WTC11 (cell line): Measurements from ENCODE around the gene EML4. TPM values are rescaled to one million over a fixed set of nuclear protein-coding genes. Genes with fewer than 3 reads are reported as not detected.

Experiments
- ATAC-seq: fragments of 200-7000 bp; cut with Tn5 transposase; 2 replicates; pipeline ENCODE4 v1.10.0; 2021; ENCODE audit warnings: mild to moderate bottlenecking, moderate library complexity
- CTCF ChIA-PET: fragments of 300-600 bp; sonication (Branson Sonifier 250); formaldehyde crosslinking; loops from one replicate; lab custom pipeline; 2021; ENCODE audit warnings: antibody characterized with exemption; lab: Charles Lee
- POLR2A ChIA-PET: fragments of 350-600 bp; sonication (Branson Sonifier 250); formaldehyde crosslinking; loops from one replicate; lab custom pipeline; 2021; ENCODE audit warnings: antibody characterized with exemption; lab: Charles Lee
- DNase-seq: peaks from one replicate; pipeline ENCODE4 v3.0.0; 2021; ENCODE audit warnings: low spot score
- H3K27ac Mint-ChIP-seq: 2 replicates; pipeline ENCODE4 v1.8.0; 2021; ENCODE audit warnings: mixed read lengths
- H3K27me3 Mint-ChIP-seq: 2 replicates; pipeline ENCODE4 v1.8.0; 2021; ENCODE audit warnings: low read depth, mild to moderate bottlenecking, moderate library complexity, mixed read lengths
- H3K36me3 Mint-ChIP-seq: 2 replicates; pipeline ENCODE4 v1.8.0; 2021; ENCODE audit warnings: mixed read lengths
- H3K4me1 Mint-ChIP-seq: 2 replicates; pipeline ENCODE4 v1.8.0; 2022; ENCODE audit warnings: mixed read lengths
- H3K4me3 Mint-ChIP-seq: 2 replicates; pipeline ENCODE4 v1.8.0; 2021; ENCODE audit warnings: mild to moderate bottlenecking, moderate library complexity, mixed read lengths
- H3K9me3 Mint-ChIP-seq: 2 replicates; pipeline ENCODE4 v1.8.0; 2021; ENCODE audit warnings: mixed read lengths
- ATF1 ChIP-seq: sonication (generic); formaldehyde crosslinking; IDR thresholded peaks from 2 replicates; pipeline ENCODE4 v1.8.1; 2023; ENCODE audit warnings: mild to moderate bottlenecking, moderate library complexity, missing genetic modification reagents
- CREB1 ChIP-seq: sonication (generic); formaldehyde crosslinking; IDR thresholded peaks from 2 replicates; pipeline ENCODE4 v1.8.0; 2023; ENCODE audit warnings: mild to moderate bottlenecking, missing genetic modification reagents
- CREM ChIP-seq: sonication (generic); formaldehyde crosslinking; IDR thresholded peaks from 2 replicates; pipeline ENCODE4 v1.8.1; 2022; ENCODE audit warnings: mild to moderate bottlenecking, missing genetic modification reagents, moderate library complexity
- FOXJ3 ChIP-seq: sonication (generic); formaldehyde crosslinking; IDR thresholded peaks from 2 replicates; pipeline ENCODE4 v1.9.0; 2021; ENCODE audit warnings: missing genetic modification reagents, mild to moderate bottlenecking, borderline replicate concordance
- FOXP1 ChIP-seq: sonication (generic); formaldehyde crosslinking; IDR thresholded peaks from 2 replicates; pipeline ENCODE4 v1.8.0; 2022; ENCODE audit warnings: missing genetic modification reagents, mild to moderate bottlenecking, moderate library complexity, borderline replicate concordance
- GABPB1 ChIP-seq: sonication (generic); formaldehyde crosslinking; IDR thresholded peaks from 2 replicates; pipeline ENCODE4 v1.8.1; 2023; ENCODE audit warnings: mild to moderate bottlenecking, missing genetic modification reagents
- GTF2I ChIP-seq: fragments of 250-450 bp; sonication (Bioruptor Pico); conservative IDR thresholded peaks from 2 replicates; pipeline ENCODE4 v1.4.0; 2021; ENCODE audit warnings: mild to moderate bottlenecking
- HMGA2 ChIP-seq: fragments of 250-450 bp; sonication (Bioruptor Pico); IDR thresholded peaks from 2 replicates; pipeline ENCODE4 v1.4.0; 2021; ENCODE audit warnings: mild to moderate bottlenecking, moderate library complexity
- NFATC4 ChIP-seq: fragments of 250-450 bp; sonication (Bioruptor Pico); IDR thresholded peaks from 2 replicates; pipeline ENCODE4 v1.9.0; 2021; ENCODE audit warnings: mild to moderate bottlenecking
- NFE2L1 ChIP-seq: sonication (generic); formaldehyde crosslinking; IDR thresholded peaks from 2 replicates; pipeline ENCODE4 v1.8.1; 2023; ENCODE audit warnings: missing genetic modification reagents
- SMAD3 ChIP-seq: sonication (generic); formaldehyde crosslinking; IDR thresholded peaks from 2 replicates; pipeline ENCODE4 v1.8.0; 2022; ENCODE audit warnings: missing genetic modification reagents, mild to moderate bottlenecking, borderline replicate concordance
- TEAD4 ChIP-seq: sonication (generic); formaldehyde crosslinking; IDR thresholded peaks from 2 replicates; pipeline ENCODE4 v1.8.0; 2022; ENCODE audit warnings: mild to moderate bottlenecking, missing genetic modification reagents
- TP53 ChIP-seq: sonication (generic); formaldehyde crosslinking; IDR thresholded peaks from 2 replicates; pipeline ENCODE4 v1.8.1; 2023; ENCODE audit warnings: mild to moderate bottlenecking, missing genetic modification reagents
- ZNF219 ChIP-seq: sonication (generic); formaldehyde crosslinking; IDR thresholded peaks from 2 replicates; pipeline ENCODE4 v1.8.0; 2023; ENCODE audit warnings: missing genetic modification reagents, mild to moderate bottlenecking, borderline replicate concordance
- ZNF396 ChIP-seq: fragments of 250-450 bp; sonication (Bioruptor Pico); IDR thresholded peaks from 2 replicates; pipeline ENCODE4 v1.8.0; 2021; ENCODE audit warnings: mild to moderate bottlenecking, moderate library complexity, borderline replicate concordance
- total RNA-seq: library from RNA; stranded (reverse); gene quantifications from 3 replicates; pipeline ENCODE4 v1.2.3, GENCODE V29; 2021
- TF ChIP-seq, protein P1 (sequence below): sonication (generic); formaldehyde crosslinking; conservative IDR thresholded peaks from 2 replicates; pipeline ENCODE4 v1.8.1; 2023; ENCODE audit warnings: mild to moderate bottlenecking, low read depth, missing genetic modification reagents, moderate library complexity
- TF ChIP-seq, protein P2 (sequence below): sonication (generic); formaldehyde crosslinking; conservative IDR thresholded peaks from 2 replicates; pipeline ENCODE4 v1.8.1; 2022; ENCODE audit warnings: mild to moderate bottlenecking, missing genetic modification reagents
- TF ChIP-seq, protein P3 (sequence below): sonication (generic); formaldehyde crosslinking; IDR thresholded peaks from 2 replicates; pipeline ENCODE4 v1.8.0; 2022; ENCODE audit warnings: mild to moderate bottlenecking, missing genetic modification reagents
- TF ChIP-seq, protein P4 (sequence below): fragments of 250-450 bp; sonication (Bioruptor Pico); IDR thresholded peaks from 2 replicates; pipeline ENCODE4 v1.8.0; 2021; ENCODE audit warnings: mild to moderate bottlenecking
- TF ChIP-seq, protein P5 (sequence below): fragments of 250-450 bp; sonication (Bioruptor Pico); IDR thresholded peaks from 2 replicates; pipeline ENCODE4 v2.1.2; 2022; ENCODE audit warnings: mild to moderate bottlenecking, moderate library complexity
- TF ChIP-seq, protein P6 (sequence below): sonication (generic); formaldehyde crosslinking; IDR thresholded peaks from 2 replicates; pipeline ENCODE4 v1.8.1; 2023; ENCODE audit warnings: mild to moderate bottlenecking, missing genetic modification reagents, moderate library complexity
- TF ChIP-seq, protein P7 (sequence below): sonication (generic); formaldehyde crosslinking; IDR thresholded peaks from 2 replicates; pipeline ENCODE4 v1.8.1; 2022; ENCODE audit warnings: low read depth, missing genetic modification reagents, borderline replicate concordance

The EML4 gene
- total RNA-seq, 1 experiment from 2014 or later, result 89.9 TPM

DNA sequence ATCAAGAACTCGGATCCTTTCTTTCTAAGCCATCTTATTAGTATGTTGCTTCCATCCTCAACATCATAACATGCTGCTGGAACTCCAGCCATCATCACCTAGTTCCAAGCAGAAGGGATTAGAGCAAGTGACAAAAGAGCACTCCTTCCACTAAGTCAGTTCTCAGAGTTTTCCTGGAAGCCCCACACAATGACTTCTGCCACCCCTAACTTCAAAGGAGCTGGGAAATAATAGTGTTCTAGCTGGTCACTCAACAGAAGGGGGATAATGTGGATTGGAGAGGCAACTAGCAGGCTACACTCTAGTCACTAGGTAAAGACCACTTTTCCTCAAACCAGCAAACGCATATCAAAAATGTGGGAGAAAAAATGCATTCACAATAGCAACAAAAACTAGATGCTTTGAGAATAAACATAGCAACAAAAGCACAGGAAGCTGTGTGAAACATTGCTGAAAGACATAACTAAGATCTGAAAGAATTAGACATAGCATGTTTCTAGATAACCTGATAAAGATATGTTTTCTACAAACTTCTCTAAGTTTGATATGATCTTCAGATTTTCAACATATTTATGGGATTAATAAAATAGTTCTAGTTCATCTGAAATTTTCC lies 152.4 kb downstream of the EML4 start:
- Mint-ChIP-seq H3K9me3 (peaks cover 4% of the 10 kb centered on the region), H3K27ac (peak overlapping the region; percentile 29; the same call in 1 of the 2 replicates), H3K4me1 (no peaks in the 10 kb centered on the region), H3K4me3 (no peak overlapping the region), H3K36me3 (peaks cover 37% of the 10 kb centered on the region), H3K27me3 (no peaks in the 10 kb centered on the region)
- ATAC-seq, result no peak
- CTCF ChIA-PET, result no interaction called here
- no peak for DNase-seq
- TF ChIP-seq, protein P1, sequence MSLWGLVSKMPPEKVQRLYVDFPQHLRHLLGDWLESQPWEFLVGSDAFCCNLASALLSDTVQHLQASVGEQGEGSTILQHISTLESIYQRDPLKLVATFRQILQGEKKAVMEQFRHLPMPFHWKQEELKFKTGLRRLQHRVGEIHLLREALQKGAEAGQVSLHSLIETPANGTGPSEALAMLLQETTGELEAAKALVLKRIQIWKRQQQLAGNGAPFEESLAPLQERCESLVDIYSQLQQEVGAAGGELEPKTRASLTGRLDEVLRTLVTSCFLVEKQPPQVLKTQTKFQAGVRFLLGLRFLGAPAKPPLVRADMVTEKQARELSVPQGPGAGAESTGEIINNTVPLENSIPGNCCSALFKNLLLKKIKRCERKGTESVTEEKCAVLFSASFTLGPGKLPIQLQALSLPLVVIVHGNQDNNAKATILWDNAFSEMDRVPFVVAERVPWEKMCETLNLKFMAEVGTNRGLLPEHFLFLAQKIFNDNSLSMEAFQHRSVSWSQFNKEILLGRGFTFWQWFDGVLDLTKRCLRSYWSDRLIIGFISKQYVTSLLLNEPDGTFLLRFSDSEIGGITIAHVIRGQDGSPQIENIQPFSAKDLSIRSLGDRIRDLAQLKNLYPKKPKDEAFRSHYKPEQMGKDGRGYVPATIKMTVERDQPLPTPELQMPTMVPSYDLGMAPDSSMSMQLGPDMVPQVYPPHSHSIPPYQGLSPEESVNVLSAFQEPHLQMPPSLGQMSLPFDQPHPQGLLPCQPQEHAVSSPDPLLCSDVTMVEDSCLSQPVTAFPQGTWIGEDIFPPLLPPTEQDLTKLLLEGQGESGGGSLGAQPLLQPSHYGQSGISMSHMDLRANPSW (CRISPR knock-in tag), result no peak
- TF ChIP-seq, all 79 proteins: peak for 0
- POLR2A ChIA-PET, result no interaction called here

DNA sequence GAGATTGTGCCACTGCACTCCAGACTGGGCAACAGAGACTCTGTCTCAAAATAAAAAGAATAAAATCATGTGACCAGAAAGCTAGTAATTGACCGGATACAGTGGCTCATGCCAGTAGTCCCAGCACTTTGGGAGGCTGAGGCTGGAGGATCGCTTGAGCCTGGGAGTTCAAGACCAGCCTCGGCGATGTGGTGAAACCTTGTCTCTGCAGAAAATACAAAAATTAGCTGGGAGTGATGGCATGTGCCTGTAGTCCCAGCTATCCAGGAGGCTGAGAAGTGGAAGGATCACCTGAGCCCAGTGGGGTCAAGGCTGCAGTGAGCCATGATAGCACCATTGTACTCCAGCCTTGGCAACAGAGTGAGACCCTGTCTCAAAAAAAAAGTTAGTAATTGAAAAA lies 155.1 kb downstream of the EML4 start:
- ATAC-seq (no peak), DNase-seq (no peak)
- peaks cover 4% of the 10 kb centered on the region for H3K9me3 Mint-ChIP-seq
- H3K4me3 Mint-ChIP-seq, result no peak overlapping the region
- H3K4me1 Mint-ChIP-seq, result no peaks in the 10 kb centered on the region
- no peak overlapping the region for H3K27ac Mint-ChIP-seq
- no peaks in the 10 kb centered on the region for H3K27me3 Mint-ChIP-seq
- ChIA-PET CTCF (no interaction called here), POLR2A (no interaction called here)
- H3K36me3 Mint-ChIP-seq, result peaks cover 31% of the 10 kb centered on the region
- TF ChIP-seq CREM (CRISPR knock-in tag) (no peak), TP53 (no peak), ATF1 (no peak), GTF2I (CRISPR knock-in tag) (no peak), FOXP1 (CRISPR knock-in tag) (no peak), TEAD4 (CRISPR knock-in tag) (no peak), ZNF219 (CRISPR knock-in tag) (no peak), FOXJ3 (CRISPR knock-in tag) (no peak), CREB1 (CRISPR knock-in tag) (no peak), NFE2L1 (CRISPR knock-in tag) (no peak), HMGA2 (no peak), ZNF396 (no peak), SMAD3 (no peak), NFATC4 (no peak)
- TF ChIP-seq, protein P2, sequence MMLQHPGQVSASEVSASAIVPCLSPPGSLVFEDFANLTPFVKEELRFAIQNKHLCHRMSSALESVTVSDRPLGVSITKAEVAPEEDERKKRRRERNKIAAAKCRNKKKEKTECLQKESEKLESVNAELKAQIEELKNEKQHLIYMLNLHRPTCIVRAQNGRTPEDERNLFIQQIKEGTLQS (CRISPR knock-in tag), result no peak
- TF ChIP-seq, protein P3, sequence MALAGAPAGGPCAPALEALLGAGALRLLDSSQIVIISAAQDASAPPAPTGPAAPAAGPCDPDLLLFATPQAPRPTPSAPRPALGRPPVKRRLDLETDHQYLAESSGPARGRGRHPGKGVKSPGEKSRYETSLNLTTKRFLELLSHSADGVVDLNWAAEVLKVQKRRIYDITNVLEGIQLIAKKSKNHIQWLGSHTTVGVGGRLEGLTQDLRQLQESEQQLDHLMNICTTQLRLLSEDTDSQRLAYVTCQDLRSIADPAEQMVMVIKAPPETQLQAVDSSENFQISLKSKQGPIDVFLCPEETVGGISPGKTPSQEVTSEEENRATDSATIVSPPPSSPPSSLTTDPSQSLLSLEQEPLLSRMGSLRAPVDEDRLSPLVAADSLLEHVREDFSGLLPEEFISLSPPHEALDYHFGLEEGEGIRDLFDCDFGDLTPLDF, result no peak
- TF ChIP-seq, protein P4, sequence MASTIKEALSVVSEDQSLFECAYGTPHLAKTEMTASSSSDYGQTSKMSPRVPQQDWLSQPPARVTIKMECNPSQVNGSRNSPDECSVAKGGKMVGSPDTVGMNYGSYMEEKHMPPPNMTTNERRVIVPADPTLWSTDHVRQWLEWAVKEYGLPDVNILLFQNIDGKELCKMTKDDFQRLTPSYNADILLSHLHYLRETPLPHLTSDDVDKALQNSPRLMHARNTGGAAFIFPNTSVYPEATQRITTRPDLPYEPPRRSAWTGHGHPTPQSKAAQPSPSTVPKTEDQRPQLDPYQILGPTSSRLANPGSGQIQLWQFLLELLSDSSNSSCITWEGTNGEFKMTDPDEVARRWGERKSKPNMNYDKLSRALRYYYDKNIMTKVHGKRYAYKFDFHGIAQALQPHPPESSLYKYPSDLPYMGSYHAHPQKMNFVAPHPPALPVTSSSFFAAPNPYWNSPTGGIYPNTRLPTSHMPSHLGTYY (CRISPR knock-in tag), result no peak

DNA sequence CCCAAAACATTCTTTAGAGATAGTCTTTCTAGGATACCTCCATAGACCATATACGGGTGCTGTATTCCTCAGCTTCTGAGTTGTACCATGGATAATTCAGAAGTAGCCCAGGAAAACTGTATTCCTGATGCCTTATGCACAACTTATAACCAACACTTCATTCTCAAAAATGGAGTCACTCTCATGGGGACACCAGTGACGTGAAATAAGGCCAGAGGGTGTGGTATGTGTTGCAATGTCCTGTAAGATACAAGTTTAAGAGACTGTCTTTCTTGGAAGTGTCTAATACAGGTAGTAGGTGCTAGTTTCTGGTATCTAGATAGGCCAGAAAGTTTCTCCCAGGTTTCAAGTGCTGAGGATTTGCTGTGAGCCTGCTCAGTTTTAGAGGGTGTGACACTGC lies 155.8 kb downstream of the EML4 start:
- TF ChIP-seq ZNF219 (CRISPR knock-in tag), result no peak
- no peak for TF ChIP-seq ATF1
- TF ChIP-seq GABPB1 (CRISPR knock-in tag), result no peak
- no peak for TF ChIP-seq CREM (CRISPR knock-in tag)
- TF ChIP-seq, protein P5, sequence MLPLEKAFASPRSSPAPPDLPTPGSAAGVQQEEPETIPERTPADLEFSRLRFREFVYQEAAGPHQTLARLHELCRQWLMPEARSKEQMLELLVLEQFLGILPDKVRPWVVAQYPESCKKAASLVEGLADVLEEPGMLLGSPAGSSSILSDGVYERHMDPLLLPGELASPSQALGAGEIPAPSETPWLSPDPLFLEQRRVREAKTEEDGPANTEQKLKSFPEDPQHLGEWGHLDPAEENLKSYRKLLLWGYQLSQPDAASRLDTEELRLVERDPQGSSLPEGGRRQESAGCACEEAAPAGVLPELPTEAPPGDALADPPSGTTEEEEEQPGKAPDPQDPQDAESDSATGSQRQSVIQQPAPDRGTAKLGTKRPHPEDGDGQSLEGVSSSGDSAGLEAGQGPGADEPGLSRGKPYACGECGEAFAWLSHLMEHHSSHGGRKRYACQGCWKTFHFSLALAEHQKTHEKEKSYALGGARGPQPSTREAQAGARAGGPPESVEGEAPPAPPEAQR (CRISPR knock-in tag), result no peak
- TF ChIP-seq, protein P6, sequence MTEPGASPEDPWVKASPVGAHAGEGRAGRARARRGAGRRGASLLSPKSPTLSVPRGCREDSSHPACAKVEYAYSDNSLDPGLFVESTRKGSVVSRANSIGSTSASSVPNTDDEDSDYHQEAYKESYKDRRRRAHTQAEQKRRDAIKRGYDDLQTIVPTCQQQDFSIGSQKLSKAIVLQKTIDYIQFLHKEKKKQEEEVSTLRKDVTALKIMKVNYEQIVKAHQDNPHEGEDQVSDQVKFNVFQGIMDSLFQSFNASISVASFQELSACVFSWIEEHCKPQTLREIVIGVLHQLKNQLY, result no peak
- TF ChIP-seq, protein P7, sequence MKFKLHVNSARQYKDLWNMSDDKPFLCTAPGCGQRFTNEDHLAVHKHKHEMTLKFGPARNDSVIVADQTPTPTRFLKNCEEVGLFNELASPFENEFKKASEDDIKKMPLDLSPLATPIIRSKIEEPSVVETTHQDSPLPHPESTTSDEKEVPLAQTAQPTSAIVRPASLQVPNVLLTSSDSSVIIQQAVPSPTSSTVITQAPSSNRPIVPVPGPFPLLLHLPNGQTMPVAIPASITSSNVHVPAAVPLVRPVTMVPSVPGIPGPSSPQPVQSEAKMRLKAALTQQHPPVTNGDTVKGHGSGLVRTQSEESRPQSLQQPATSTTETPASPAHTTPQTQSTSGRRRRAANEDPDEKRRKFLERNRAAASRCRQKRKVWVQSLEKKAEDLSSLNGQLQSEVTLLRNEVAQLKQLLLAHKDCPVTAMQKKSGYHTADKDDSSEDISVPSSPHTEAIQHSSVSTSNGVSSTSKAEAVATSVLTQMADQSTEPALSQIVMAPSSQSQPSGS, result no peak
- TF ChIP-seq CREB1 (CRISPR knock-in tag), result no peak
- ATAC-seq, result no peak
- ChIA-PET POLR2A (no interaction called here), CTCF (no interaction called here)
- H3K4me1 Mint-ChIP-seq, result no peaks in the 10 kb centered on the region
- H3K9me3 Mint-ChIP-seq, result peaks cover 4% of the 10 kb centered on the region
- peaks cover 37% of the 10 kb centered on the region for H3K36me3 Mint-ChIP-seq
- H3K27me3 Mint-ChIP-seq, result no peaks in the 10 kb centered on the region
- no peak overlapping the region; the same call in 1 of the 2 replicates for H3K27ac Mint-ChIP-seq
- no peak for DNase-seq
- no peak overlapping the region for H3K4me3 Mint-ChIP-seq
